Astrocyte (in vitro differentiated cells and primary cell): ENCODE measurements around the gene ARAP2. TPM values are rescaled to one million over a fixed set of nuclear protein-coding genes. Genes with fewer than 3 reads are reported as not detected.

Source experiments
- DNase-seq: peaks from one replicate; pipeline ENCODE4 v3.0.0-alpha.2; 2010; ENCODE audit warnings: low read depth
- FAIRE-seq: peaks from 2 replicates; lab custom pipeline; 2011; peaks lifted over from hg19 to GRCh38; lab: Jason Lieb, UNC
- H2AFZ ChIP-seq: 2 replicates; pipeline ENCODE4 v1.6.0; 2012; ENCODE audit warnings: low read depth, low read length, inconsistent platforms
- H3K27ac ChIP-seq: 2 replicates; pipeline ENCODE4 v1.5.1; 2011; ENCODE audit warnings: low read depth, low read length, inconsistent platforms
- H3K27me3 ChIP-seq: 2 replicates; pipeline ENCODE4 v1.6.0; 2011; ENCODE audit warnings: low read length, inconsistent platforms; ENCODE audit not compliant: insufficient read depth
- H3K36me3 ChIP-seq: 2 replicates; pipeline ENCODE4 v1.5.1; 2011; ENCODE audit warnings: low read length, inconsistent platforms; ENCODE audit not compliant: insufficient read depth
- H3K4me1 ChIP-seq: 2 replicates; pipeline ENCODE4 v1.5.1; 2011; ENCODE audit warnings: low read length, inconsistent platforms; ENCODE audit not compliant: insufficient read depth
- H3K4me2 ChIP-seq: 2 replicates; pipeline ENCODE4 v1.6.0; 2012; ENCODE audit warnings: low read length, inconsistent platforms
- H3K4me3 ChIP-seq: 2 replicates; pipeline ENCODE4 v1.5.1; 2011; ENCODE audit warnings: low read depth, mild to moderate bottlenecking, low read length, inconsistent platforms; ENCODE audit not compliant: insufficient read depth
- H3K79me2 ChIP-seq: 2 replicates; pipeline ENCODE4 v1.6.0; 2012; ENCODE audit warnings: mild to moderate bottlenecking, low read length, inconsistent platforms; ENCODE audit not compliant: insufficient read depth
- H3K9ac ChIP-seq: 2 replicates; pipeline ENCODE4 v1.6.0; 2012; ENCODE audit warnings: mild to moderate bottlenecking, low read length, inconsistent platforms
- H3K9me3 ChIP-seq: 2 replicates; pipeline ENCODE4 v1.5.1; 2012; ENCODE audit warnings: low read depth, mild to moderate bottlenecking, low read length, inconsistent platforms; ENCODE audit not compliant: insufficient read depth
- H4K20me1 ChIP-seq: 2 replicates; pipeline ENCODE4 v1.6.0; 2012; ENCODE audit warnings: low read length, inconsistent platforms; ENCODE audit not compliant: insufficient read depth
- H3K27ac Mint-ChIP-seq: one replicate; pipeline ENCODE4 v1.8.0; 2021; ENCODE audit warnings: mild to moderate bottlenecking, mixed read lengths; ENCODE audit not compliant: unreplicated experiment
- H3K27me3 Mint-ChIP-seq: one replicate; pipeline ENCODE4 v1.8.0; 2021; ENCODE audit warnings: low read depth, mixed read lengths; ENCODE audit not compliant: unreplicated experiment
- H3K36me3 Mint-ChIP-seq: one replicate; pipeline ENCODE4 v1.8.0; 2021; ENCODE audit warnings: low read depth, mixed read lengths; ENCODE audit not compliant: unreplicated experiment
- H3K4me1 Mint-ChIP-seq: one replicate; pipeline ENCODE4 v1.8.0; 2021; ENCODE audit warnings: low read depth, mixed read lengths; ENCODE audit not compliant: unreplicated experiment
- H3K4me3 Mint-ChIP-seq: one replicate; pipeline ENCODE4 v1.8.0; 2021; ENCODE audit warnings: mild to moderate bottlenecking, moderate library complexity, mixed read lengths; ENCODE audit not compliant: unreplicated experiment
- H3K9me3 Mint-ChIP-seq: one replicate; pipeline ENCODE4 v1.8.0; 2021; ENCODE audit warnings: mild to moderate bottlenecking, mixed read lengths; ENCODE audit not compliant: unreplicated experiment
- CTCF ChIP-seq: IDR thresholded peaks from 2 replicates; pipeline ENCODE4 v1.5.1; 2011; ENCODE audit warnings: low read depth, mild to moderate bottlenecking, inconsistent platforms, low read length, moderate library complexity; ENCODE audit not compliant: insufficient read depth
- EZH2 ChIP-seq: IDR thresholded peaks from 2 replicates; pipeline ENCODE4 v1.6.1; 2012; ENCODE audit warnings: mild to moderate bottlenecking, low read length, inconsistent platforms; ENCODE audit not compliant: insufficient read depth
- total RNA-seq: library from RNA; stranded (reverse); gene quantifications from 2 replicates; pipeline ENCODE4 v1.2.1, GENCODE V29; 2021

The ARAP2 gene
- total RNA-seq, 1 donor from 2014 or later, result 9.6 TPM

- Histone ChIP-seq H3K27ac (no peak overlapping the region), H3K4me1 (no peaks in the 10 kb centered on the region), H3K79me2 (no peaks in the 10 kb centered on the region), H3K9me3 (no peaks in the 10 kb centered on the region), H4K20me1 (no peaks in the 10 kb centered on the region), H3K36me3 (peaks cover 2% of the 10 kb centered on the region), H3K4me3 (no peak overlapping the region), H3K9ac (no peak overlapping the region), H2AFZ (no peak overlapping the region), H3K27me3 (no peaks in the 10 kb centered on the region), H3K4me2 (no peak overlapping the region)
- no peak for DNase-seq
- TF ChIP-seq EZH2 (no peak), CTCF (no peak)
- no peak for FAIRE-seq
- no peak overlapping the region for H3K4me3 Mint-ChIP-seq
- no peaks in the 10 kb centered on the region for H3K4me1 Mint-ChIP-seq
- H3K27ac Mint-ChIP-seq, result no peak overlapping the region
- no peaks in the 10 kb centered on the region for H3K9me3 Mint-ChIP-seq
- no peaks in the 10 kb centered on the region for H3K36me3 Mint-ChIP-seq
- no peaks in the 10 kb centered on the region for H3K27me3 Mint-ChIP-seq
These were observed 166.0 kb downstream of the ARAP2 start for GRCh38 chr4:36078319-36078718.

DNA sequence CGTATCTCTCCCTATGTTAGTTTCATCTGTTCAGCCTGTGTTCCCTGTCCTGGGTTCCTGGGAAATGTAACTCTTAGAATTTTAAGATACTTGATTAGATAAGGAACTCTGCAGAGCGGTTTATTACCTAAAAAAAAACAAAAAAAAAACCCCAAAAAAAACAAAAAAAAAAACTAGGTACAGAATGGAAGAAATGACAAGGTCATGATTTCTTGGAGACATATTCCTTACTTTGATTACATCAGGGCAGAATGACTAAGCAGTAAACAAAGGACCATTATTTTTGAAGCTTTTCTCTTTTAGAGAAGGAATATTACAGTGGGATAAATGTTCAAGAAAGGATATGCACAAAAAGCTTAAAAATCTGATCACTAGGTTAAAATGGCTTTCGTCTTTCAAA lies 171.8 kb downstream of the ARAP2 start:
- Histone ChIP-seq H3K9ac (no peak overlapping the region), H2AFZ (no peak overlapping the region), H4K20me1 (no peaks in the 10 kb centered on the region), H3K4me3 (no peak overlapping the region), H3K27ac (no peak overlapping the region), H3K27me3 (no peaks in the 10 kb centered on the region), H3K4me2 (no peak overlapping the region), H3K79me2 (no peaks in the 10 kb centered on the region), H3K36me3 (no peaks in the 10 kb centered on the region), H3K4me1 (no peaks in the 10 kb centered on the region), H3K9me3 (no peaks in the 10 kb centered on the region)
- no peak for FAIRE-seq
- TF ChIP-seq CTCF (no peak), EZH2 (no peak)
- Mint-ChIP-seq H3K36me3 (peaks cover 6% of the 10 kb centered on the region), H3K27ac (no peak overlapping the region), H3K4me1 (no peaks in the 10 kb centered on the region), H3K9me3 (no peaks in the 10 kb centered on the region), H3K4me3 (no peak overlapping the region), H3K27me3 (no peaks in the 10 kb centered on the region)
- no peak for DNase-seq

DNA sequence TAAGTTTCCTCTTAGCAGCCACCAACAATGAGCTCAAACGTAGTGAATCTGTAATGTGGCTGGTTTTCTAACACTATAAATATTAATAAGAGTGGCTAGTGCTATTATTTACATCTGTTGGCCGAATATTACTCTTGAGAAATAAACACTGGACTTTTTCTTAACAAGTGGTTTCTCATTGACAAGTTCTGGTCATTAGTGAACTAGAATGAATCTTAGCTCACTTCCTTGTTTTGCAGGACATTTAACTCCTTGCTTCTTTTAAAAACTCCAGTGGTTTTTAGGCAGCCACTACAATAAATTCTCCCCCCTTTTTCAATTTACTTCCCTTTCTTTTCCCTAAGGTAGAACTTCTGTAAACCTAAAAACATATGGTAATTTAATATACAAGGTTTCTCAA lies 177.2 kb downstream of the ARAP2 start:
- Histone ChIP-seq H3K27ac (no peak overlapping the region), H4K20me1 (no peaks in the 10 kb centered on the region), H3K4me1 (no peaks in the 10 kb centered on the region), H3K4me2 (no peak overlapping the region), H2AFZ (no peak overlapping the region), H3K4me3 (no peak overlapping the region), H3K36me3 (no peaks in the 10 kb centered on the region), H3K9me3 (no peaks in the 10 kb centered on the region), H3K79me2 (no peaks in the 10 kb centered on the region), H3K27me3 (no peaks in the 10 kb centered on the region), H3K9ac (no peak overlapping the region)
- no peak overlapping the region for H3K27ac Mint-ChIP-seq
- DNase-seq (no peak), FAIRE-seq (no peak)
- H3K4me1 Mint-ChIP-seq, result no peaks in the 10 kb centered on the region
- H3K9me3 Mint-ChIP-seq, result no peaks in the 10 kb centered on the region
- H3K27me3 Mint-ChIP-seq, result no peaks in the 10 kb centered on the region
- H3K36me3 Mint-ChIP-seq, result peaks cover 10% of the 10 kb centered on the region
- TF ChIP-seq CTCF, result no peak
- TF ChIP-seq EZH2, result no peak
- H3K4me3 Mint-ChIP-seq, result no peak overlapping the region
